SK-N-MC (cell line): ENCODE results near the gene CD63.

Experiments
- EZH2 ChIP-seq: fragments of 200-600 bp; sonication (generic); IDR thresholded peaks from one replicate; pipeline ENCODE4 v1.6.1; 2017; ENCODE audit warnings: antibody characterized with exemption
- POLR2AphosphoS5 ChIP-seq: IDR thresholded peaks from 2 replicates; pipeline ENCODE4 v1.6.1; 2012; ENCODE audit warnings: mild to moderate bottlenecking, low read depth, low read length, borderline replicate concordance

GRCh38 chr12:55742719-55743405, 14.1 kb upstream of the CD63 start, which contains the start of gene GDF11:
- TF ChIP-seq POLR2AphosphoS5 (peak; percentile 88), EZH2 (no peak)
